Middle frontal gyrus (tissue), 1 donor: Measurements from ENCODE around the gene EID1.
"Not testable (repeated sequence)": the region's sequence is repeated elsewhere in the genome, so short reads cannot be mapped to it uniquely, and the experiment has no call there.

Source experiments
- DNase-seq: peaks from one replicate; pipeline ENCODE4 v3.0.0-alpha.2; 2015; ENCODE audit warnings: low spot score; ENCODE audit errors: extremely low spot score

EID1 gene

GRCh38 chr15:48877630-48878595, at the start of gene EID1:
TSS of gene EID1 (plus strand) at chr15:48878134. CDS start at chr15:48878177, 43 bp downstream.
- peak; percentile 95 for DNase-seq

- no peak for DNase-seq
These were observed 49.5 kb upstream of the EID1 start for GRCh38 chr15:48828471-48828870.

GRCh38 chr15:48828906-48829305, 49.0 kb upstream of the EID1 start:
- DNase-seq = no peak

- no peak for DNase-seq
These were observed 45.3 kb upstream of the EID1 start for GRCh38 chr15:48832648-48833047.

- no peak for DNase-seq
These were observed 44.3 kb upstream of the EID1 start for GRCh38 chr15:48833526-48834239.

- no peak for DNase-seq
These were observed 43.2 kb upstream of the EID1 start for GRCh38 chr15:48834756-48835155.

- DNase-seq = no peak
These were observed 35.4 kb upstream of the EID1 start for GRCh38 chr15:48842501-48842900.

GRCh38 chr15:48845123-48845522, 32.8 kb upstream of the EID1 start:
- no peak for DNase-seq

GRCh38 chr15:48850648-48851047, 27.3 kb upstream of the EID1 start:
- DNase-seq = no peak

- no peak for DNase-seq
These were observed 26.0 kb upstream of the EID1 start for GRCh38 chr15:48851956-48852355.

GRCh38 chr15:48854434-48854833, 23.5 kb upstream of the EID1 start:
- not testable (repeated sequence) for DNase-seq

GRCh38 chr15:48855501-48856440, 22.2 kb upstream of the EID1 start:
- DNase-seq = no peak

- DNase-seq = no peak
These were observed 21.0 kb upstream of the EID1 start for GRCh38 chr15:48856942-48857341.

GRCh38 chr15:48858401-48858800, 19.5 kb upstream of the EID1 start:
- DNase-seq = no peak

GRCh38 chr15:48859426-48859825, 18.5 kb upstream of the EID1 start:
- no peak for DNase-seq

GRCh38 chr15:48861813-48862431, 16.0 kb upstream of the EID1 start:
- peak; percentile 49 for DNase-seq

GRCh38 chr15:48862705-48863104, 15.2 kb upstream of the EID1 start:
- no peak for DNase-seq

GRCh38 chr15:48865370-48866079, 12.4 kb upstream of the EID1 start:
- DNase-seq = no peak

GRCh38 chr15:48866141-48866563, 11.8 kb upstream of the EID1 start:
- DNase-seq = no peak

- DNase-seq = no peak
These were observed 9.9 kb upstream of the EID1 start for GRCh38 chr15:48868023-48868422.
